Activated CD4-positive, CD25-positive, alpha-beta regulatory T cell treated with anti-CD3 and anti-CD28 coated beads, Interleukin-2, amount 50 U/mL, for 24 hours (primary cell): Measurements from ENCODE around the gene CARD8.
A peak's percentile ranks its signal among the peaks of the same experiment; 100 is the strongest.
"Not testable (repeated sequence)": the region's sequence is repeated elsewhere in the genome, so short reads cannot be mapped to it uniquely, and the experiment has no call there.

Experiments
- ATAC-seq, 2 donors: fragments of 150-1000 bp; cut with Tn5 transposase; one replicate each; pipeline ENCODE4 v1.10.0; 2021; ENCODE audit warnings: mild to moderate bottlenecking in 1 of 2, moderate library complexity in 1 of 2

CARD8 gene

GRCh38 chr19:48258992-48259391, 3.3 kb upstream of the CARD8 start:
- not testable (repeated sequence) for ATAC-seq

GRCh38 chr19:48258350-48258749, 2.6 kb upstream of the CARD8 start:
- peak; percentile 6 to 9 for ATAC-seq

- ATAC-seq: no peak
These were observed 1.2 kb downstream of the CARD8 start for GRCh38 chr19:48254529-48254970.

GRCh38 chr19:48253999-48254398, 1.7 kb downstream of the CARD8 start:
- no peak for ATAC-seq

GRCh38 chr19:48252609-48253008, 3.1 kb downstream of the CARD8 start:
- ATAC-seq: no peak

GRCh38 chr19:48250290-48251025, 5.3 kb downstream of the CARD8 start:
- no peak for ATAC-seq

GRCh38 chr19:48249502-48250014, 6.2 kb downstream of the CARD8 start:
- peak; percentile 76 for ATAC-seq

GRCh38 chr19:48248081-48248833, 7.5 kb downstream of the CARD8 start:
- ATAC-seq: peak in 1 of 2 donors; percentile 14

GRCh38 chr19:48247212-48247611, 8.5 kb downstream of the CARD8 start:
- no peak for ATAC-seq

- ATAC-seq: no peak
These were observed 9.6 kb downstream of the CARD8 start for GRCh38 chr19:48246101-48246500.

- peak; percentile 89 for ATAC-seq
These were observed 11.4 kb downstream of the CARD8 start for GRCh38 chr19:48244281-48244680.

- ATAC-seq: peak in 1 of 2 donors; percentile 21
These were observed 13.9 kb downstream of the CARD8 start for GRCh38 chr19:48241771-48242170.

- no peak for ATAC-seq
These were observed 16.1 kb downstream of the CARD8 start for GRCh38 chr19:48239582-48240141.

GRCh38 chr19:48239120-48239519, 16.6 kb downstream of the CARD8 start:
- no peak for ATAC-seq

- ATAC-seq: no peak
These were observed 18.7 kb downstream of the CARD8 start for GRCh38 chr19:48237057-48237456.

GRCh38 chr19:48230555-48231129, 25.1 kb downstream of the CARD8 start:
- ATAC-seq: no peak

- ATAC-seq: no peak
These were observed 34.1 kb downstream of the CARD8 start for GRCh38 chr19:48221628-48222027.

GRCh38 chr19:48220784-48221183, 34.9 kb downstream of the CARD8 start:
- ATAC-seq: not testable (repeated sequence)

- no peak for ATAC-seq
These were observed 36.7 kb downstream of the CARD8 start for GRCh38 chr19:48218997-48219396.

GRCh38 chr19:48216933-48217332, 38.8 kb downstream of the CARD8 start:
- ATAC-seq: no peak

- no peak for ATAC-seq
These were observed 41.8 kb downstream of the CARD8 start for GRCh38 chr19:48213959-48214358.

GRCh38 chr19:48210005-48210404, 45.7 kb downstream of the CARD8 start:
- ATAC-seq: no peak
